Lower lobe of right lung (tissue), 2 donors: ENCODE results near the gene STXBP3. TPM values are rescaled to one million over a fixed set of nuclear protein-coding genes. Genes with fewer than 3 reads are reported as not detected.
A peak's percentile ranks its signal among the peaks of the same experiment; 100 is the strongest.

Source experiments
- ATAC-seq, 2 donors: fragments of 200-7000 bp; cut with Tn5 transposase; one replicate each; pipeline ENCODE4 v1.9.1; 2020 to 2022; ENCODE audit warnings: mild to moderate bottlenecking in 2 of 2, moderate library complexity in 2 of 2
- DNase-seq: peaks from one replicate; pipeline ENCODE4 v3.0.0-alpha.2; 2020
- H3K27ac ChIP-seq: fragments of 200-600 bp; one replicate; pipeline ENCODE4 v1.8.0; 2022
- H3K27me3 ChIP-seq: fragments of 200-600 bp; one replicate; pipeline ENCODE4 v1.8.0; 2022; ENCODE audit warnings: low read depth
- H3K36me3 ChIP-seq: fragments of 200-600 bp; one replicate; pipeline ENCODE4 v1.8.0; 2022; ENCODE audit warnings: mild to moderate bottlenecking
- H3K4me1 ChIP-seq: fragments of 200-600 bp; one replicate; pipeline ENCODE4 v1.8.0; 2022
- H3K4me3 ChIP-seq: fragments of 200-600 bp; one replicate; pipeline ENCODE4 v1.8.0; 2022; ENCODE audit warnings: mild to moderate bottlenecking
- H3K9me3 ChIP-seq: fragments of 200-600 bp; one replicate; pipeline ENCODE4 v1.8.0; 2022
- CTCF ChIP-seq: fragments of 200-600 bp; IDR thresholded peaks from one replicate; pipeline ENCODE4 v1.8.0; 2022; ENCODE audit warnings: antibody characterized with exemption, mild to moderate bottlenecking
- intact Hi-C: fragments of 100-400 bp; cut with DNase I; formaldehyde crosslinking; loops from one replicate; pipeline ENCODE4 v1.11.0; 2022
- total RNA-seq: library from RNA; stranded (reverse); fragmentation: NEBNext Ultra II Directional; extraction: Animal tissue kit (Norgen Biotek cat#: 25700); gene quantifications from one replicate; pipeline ENCODE4 v1.2.1, GENCODE V29; 2021
- donor health status: DM: no; HTN: yes; CAD: no; lungs with severe emphysema.

Gene STXBP3
- total RNA-seq, 1 donor from 2014 or later: 54.4 TPM

GRCh38 chr1:108831225-108831624 lies 84.8 kb downstream of the STXBP3 start:
- intact Hi-C loops: loop anchor here (5.0 kb wide), 1 partner anchor 66 kb away; no protein-coding TSS in a partner anchor
- Histone ChIP-seq H3K27me3 (no peaks in the 10 kb centered on the region), H3K9me3 (no peaks in the 10 kb centered on the region), H3K4me1 (peaks cover 37% of the 10 kb centered on the region), H3K27ac (peak overlapping the region; percentile 83), H3K36me3 (no peaks in the 10 kb centered on the region), H3K4me3 (peak overlapping the region; percentile 18)
- no peak for TF ChIP-seq CTCF
- DNase-seq (no peak), ATAC-seq (no peak)

GRCh38 chr1:108832929-108833328 lies 86.5 kb downstream of the STXBP3 start:
- Histone ChIP-seq H3K4me3 (no peak overlapping the region), H3K4me1 (peaks cover 35% of the 10 kb centered on the region), H3K36me3 (no peaks in the 10 kb centered on the region), H3K27me3 (no peaks in the 10 kb centered on the region), H3K27ac (no peak overlapping the region), H3K9me3 (no peaks in the 10 kb centered on the region)
- no peak for TF ChIP-seq CTCF
- intact Hi-C loops: loop anchor here (5.0 kb wide), 1 partner anchor 64 kb away; no protein-coding TSS in a partner anchor
- DNase-seq: no peak
- no peak for ATAC-seq

- Histone ChIP-seq H3K4me1 (no peaks in the 10 kb centered on the region), H3K9me3 (no peaks in the 10 kb centered on the region), H3K27ac (no peak overlapping the region), H3K27me3 (no peaks in the 10 kb centered on the region), H3K36me3 (no peaks in the 10 kb centered on the region), H3K4me3 (no peak overlapping the region)
- intact Hi-C loops: no loop called here
- no peak for TF ChIP-seq CTCF
- DNase-seq (no peak), ATAC-seq (no peak)
These were observed 95.2 kb downstream of the STXBP3 start for GRCh38 chr1:108841703-108842102.

GRCh38 chr1:108842525-108843181 lies 96.2 kb downstream of the STXBP3 start:
- Histone ChIP-seq H3K4me3 (no peak overlapping the region), H3K9me3 (no peaks in the 10 kb centered on the region), H3K27me3 (no peaks in the 10 kb centered on the region), H3K4me1 (no peaks in the 10 kb centered on the region), H3K36me3 (no peaks in the 10 kb centered on the region), H3K27ac (no peak overlapping the region)
- ATAC-seq: no peak
- intact Hi-C loops: no loop called here
- no peak for TF ChIP-seq CTCF
- no peak for DNase-seq

- intact Hi-C loops: no loop called here
- TF ChIP-seq CTCF: no peak
- Histone ChIP-seq H3K9me3 (no peaks in the 10 kb centered on the region), H3K27ac (no peak overlapping the region), H3K36me3 (no peaks in the 10 kb centered on the region), H3K4me1 (no peaks in the 10 kb centered on the region), H3K4me3 (no peak overlapping the region), H3K27me3 (no peaks in the 10 kb centered on the region)
- DNase-seq: no peak
- ATAC-seq: no peak
These were observed 97.1 kb downstream of the STXBP3 start for GRCh38 chr1:108843390-108844137.
